GM19324 (cell line): ENCODE measurements around the gene PTPRT.
"Not testable (repeated sequence)": the region's sequence is repeated elsewhere in the genome, so short reads cannot be mapped to it uniquely, and the experiment has no call there.

Experiments used
- ATAC-seq: cut with Tn5 transposase; IDR thresholded peaks from one replicate; pipeline ENCODE4 v1.9.1; 2021; ENCODE audit warnings: mild to moderate bottlenecking, moderate library complexity; ENCODE audit not compliant: unreplicated experiment, low FRiP score

PTPRT gene

DNA sequence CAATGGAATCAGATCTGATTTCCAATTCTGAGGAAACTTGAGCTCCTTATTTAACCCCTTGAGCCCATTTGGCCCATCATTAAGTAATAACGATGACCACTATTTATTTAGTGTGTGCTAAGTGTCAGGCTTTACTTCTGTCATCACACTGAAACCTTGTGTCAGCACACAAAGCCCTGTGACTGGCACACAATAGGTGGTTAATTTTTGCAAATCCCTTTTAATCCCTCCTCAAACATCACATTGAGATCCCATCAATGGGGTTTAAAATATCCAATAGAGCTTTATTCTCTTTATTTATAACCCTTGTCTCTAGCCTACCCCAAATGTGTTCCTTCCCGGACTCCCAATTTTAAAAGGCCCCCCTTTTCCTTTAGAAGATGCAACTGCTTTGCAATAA is 914.7 kb downstream of the PTPRT start:
- no peak for ATAC-seq

DNA sequence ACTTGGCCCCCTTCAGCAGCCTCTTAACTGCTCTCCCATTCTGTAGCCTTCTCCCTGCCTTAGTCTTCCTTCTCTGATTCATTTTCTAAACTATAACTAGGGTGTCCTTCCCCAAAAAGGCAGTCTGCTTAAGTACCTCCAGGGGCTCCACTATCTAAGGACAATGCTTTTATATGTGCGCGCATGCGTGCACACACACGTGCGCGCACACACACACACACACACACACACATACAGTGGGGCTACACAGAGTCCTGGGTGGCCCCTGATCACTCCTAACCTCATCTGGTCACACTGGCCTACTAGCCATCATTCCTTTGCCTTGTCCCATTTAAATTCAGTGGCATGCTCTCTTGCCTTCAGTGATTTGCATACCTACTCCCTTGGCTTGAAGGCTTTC is 917.2 kb downstream of the PTPRT start:
- ATAC-seq, result no peak

DNA sequence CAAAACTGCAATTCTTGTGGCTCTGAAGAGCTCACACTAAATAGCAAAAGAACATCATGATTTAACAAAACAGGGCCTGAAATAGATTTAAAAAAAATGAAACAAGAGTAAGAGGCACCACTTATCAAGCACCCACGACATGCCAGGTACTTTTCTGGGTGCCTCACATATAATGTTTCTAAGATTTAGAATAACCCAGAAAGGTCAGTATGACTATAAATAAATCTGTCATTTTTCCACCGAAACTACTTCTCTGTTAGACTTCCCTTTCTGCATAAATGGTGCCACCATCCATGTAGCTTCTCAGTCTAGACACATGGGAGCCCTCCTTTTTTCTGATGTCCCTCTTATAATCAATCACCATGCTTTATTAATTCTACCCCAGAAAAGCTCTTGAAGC is 919.2 kb downstream of the PTPRT start:
- ATAC-seq, result no peak

DNA sequence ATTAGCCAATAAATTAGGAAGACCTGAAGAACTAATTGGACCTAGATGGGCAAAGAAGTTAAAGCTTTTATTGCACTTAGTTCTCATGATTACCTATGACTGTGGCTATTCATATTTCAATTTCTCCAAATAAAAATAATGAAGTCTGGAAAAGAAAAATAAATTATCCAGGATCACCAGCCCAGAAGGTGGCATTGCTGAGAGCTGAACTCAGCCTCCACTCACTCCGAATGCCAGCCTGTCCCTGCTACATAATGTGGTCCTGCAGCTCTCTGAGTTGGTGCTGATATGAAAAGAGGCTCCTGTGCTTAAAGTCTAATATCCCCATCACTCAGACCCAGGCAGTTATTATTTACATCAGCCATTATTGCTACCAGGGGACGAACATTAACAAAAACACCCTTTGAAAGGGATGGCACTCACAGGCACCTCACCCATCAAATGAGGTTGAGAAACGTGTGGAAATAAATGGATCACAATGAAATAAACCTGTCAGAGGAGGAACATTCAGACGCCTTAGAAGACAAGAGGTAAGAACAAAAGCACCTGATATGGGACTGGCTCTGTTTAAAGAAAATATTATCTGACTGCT is 921.8 kb downstream of the PTPRT start:
- no peak for ATAC-seq

DNA sequence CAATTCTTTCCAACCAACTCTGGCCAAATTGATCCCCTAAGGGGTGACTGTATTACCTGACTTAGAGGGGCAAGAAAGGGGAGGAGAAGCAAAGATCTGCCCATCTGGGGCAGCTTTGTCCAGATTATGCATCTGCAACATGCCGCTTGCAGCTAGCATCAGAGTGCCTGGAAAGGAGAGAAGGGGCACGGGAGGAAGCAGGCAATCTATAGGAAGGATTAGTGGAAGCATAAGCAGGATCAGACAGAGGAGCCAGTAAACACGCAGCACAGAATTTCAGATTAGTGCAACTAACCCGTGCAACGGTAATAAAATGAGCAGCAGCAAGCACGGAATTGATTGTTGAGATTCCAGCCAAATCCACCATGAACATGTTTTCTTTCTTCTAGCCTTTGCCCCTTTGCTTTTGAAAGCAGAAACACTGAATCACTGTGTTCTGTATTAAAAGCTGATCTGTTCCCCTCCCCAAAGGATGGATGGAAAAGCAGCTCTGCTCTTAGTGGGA is 927.9 kb downstream of the PTPRT start:
- no peak for ATAC-seq

DNA sequence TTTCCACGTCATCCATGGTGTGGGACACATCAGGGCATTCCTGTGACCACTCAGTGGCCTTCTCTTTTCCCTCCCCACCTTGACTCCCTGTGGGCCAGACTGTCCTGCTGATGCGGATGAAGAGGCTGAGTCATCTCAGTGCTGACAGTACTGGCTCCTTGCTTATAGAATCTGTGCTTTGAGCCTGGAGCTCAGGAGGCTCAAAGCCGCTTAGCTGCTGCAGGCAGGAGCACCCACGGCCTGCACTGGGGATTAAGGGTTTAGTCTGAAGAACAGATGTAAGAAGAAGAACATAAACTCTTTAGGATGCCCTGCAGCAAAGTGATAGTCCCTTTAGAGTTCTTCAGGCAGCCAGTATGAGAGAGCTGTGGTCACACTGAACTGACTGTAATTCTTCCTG is 929.5 kb downstream of the PTPRT start:
- no peak for ATAC-seq

DNA sequence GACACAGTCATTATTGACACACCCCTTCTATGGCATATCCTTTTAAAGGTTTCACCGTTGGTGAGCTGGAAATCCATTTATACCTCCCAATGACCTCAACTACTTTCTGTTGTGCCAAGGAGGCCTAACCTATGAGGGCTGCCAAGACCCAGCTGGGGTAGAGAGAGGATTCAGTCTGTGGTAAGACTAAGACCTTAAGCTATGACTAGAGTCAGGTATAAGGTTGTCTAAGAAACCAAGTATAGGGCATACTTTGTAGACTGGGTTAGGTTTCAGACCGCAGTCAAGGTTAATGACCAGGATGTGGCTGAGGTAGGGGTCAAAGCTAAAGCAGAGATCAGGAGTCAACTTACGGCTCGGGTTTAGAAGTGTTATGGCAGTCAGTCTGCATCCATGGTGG is 930.3 kb downstream of the PTPRT start:
- no peak for ATAC-seq

DNA sequence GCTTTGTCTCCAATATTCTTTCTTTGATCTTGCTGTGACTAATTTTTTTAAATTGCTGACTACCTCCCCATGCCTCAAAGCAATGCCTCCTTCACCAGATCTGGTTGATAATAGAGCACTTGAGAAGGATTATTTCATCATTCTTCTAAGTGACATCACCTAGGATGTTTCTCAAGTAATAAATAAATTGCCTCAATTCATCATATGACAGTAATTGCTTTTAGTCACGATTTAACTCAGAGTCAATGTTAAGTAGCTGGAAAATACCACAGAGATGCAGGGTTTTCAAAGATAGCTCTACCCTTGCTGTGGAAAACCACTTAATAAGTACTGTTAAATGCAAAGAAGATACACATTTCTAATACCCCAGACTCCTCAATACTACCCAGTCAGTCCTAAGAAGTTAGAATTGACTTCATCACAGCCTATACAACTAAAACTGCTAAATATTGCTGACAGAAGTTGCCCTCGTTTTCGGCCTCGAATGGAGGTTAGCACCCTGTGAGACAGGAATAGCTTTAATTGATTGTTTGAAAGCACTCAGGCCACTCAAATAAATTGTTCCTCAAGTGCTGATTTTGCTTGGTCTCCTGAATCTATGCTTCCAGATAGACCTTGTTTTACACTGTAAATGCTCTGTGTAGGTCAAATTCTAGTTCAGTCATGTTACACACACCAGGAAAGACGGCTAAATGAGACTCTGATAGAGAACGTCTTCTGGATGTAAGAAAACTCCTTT is 931.0 kb downstream of the PTPRT start:
- no peak for ATAC-seq

DNA sequence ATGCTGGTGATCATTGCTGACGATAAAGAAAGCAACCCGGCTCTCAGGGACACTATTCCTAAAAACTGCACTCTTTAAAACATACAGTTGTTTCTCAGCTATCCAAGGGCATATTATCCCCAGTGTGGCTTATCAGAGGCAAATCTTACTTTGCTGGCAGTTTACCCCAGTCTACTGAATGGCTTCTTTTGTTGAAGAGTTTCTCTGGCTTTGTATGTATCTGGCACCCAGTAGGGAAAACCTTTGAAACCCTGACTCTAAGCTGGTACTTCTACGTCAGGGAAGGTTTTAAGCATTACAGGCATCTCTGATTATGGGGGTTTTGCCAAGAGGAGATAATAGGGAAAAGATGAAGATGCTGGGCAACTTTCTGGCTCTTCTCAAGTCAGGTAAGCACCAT is 933.9 kb downstream of the PTPRT start:
- no peak for ATAC-seq

DNA sequence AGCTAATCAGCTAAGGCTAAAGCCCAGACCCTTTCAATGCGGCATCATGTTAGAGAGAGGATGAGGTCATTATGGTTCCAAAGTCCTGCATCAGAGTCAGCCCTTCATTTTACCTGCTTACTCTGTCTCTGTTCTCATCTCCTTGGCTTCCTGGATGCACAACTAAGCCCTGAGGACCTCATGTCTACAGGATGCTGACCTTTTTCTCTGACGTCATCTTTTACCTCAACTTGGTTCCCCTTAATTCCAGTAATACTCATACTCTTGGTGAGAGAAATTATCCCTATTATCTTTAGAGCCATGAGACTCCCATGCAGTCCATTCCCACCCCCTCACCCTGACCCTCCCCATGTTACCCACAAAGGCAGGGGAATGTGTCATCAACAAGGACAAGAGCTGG is 935.0 kb downstream of the PTPRT start:
- ATAC-seq, result no peak

DNA sequence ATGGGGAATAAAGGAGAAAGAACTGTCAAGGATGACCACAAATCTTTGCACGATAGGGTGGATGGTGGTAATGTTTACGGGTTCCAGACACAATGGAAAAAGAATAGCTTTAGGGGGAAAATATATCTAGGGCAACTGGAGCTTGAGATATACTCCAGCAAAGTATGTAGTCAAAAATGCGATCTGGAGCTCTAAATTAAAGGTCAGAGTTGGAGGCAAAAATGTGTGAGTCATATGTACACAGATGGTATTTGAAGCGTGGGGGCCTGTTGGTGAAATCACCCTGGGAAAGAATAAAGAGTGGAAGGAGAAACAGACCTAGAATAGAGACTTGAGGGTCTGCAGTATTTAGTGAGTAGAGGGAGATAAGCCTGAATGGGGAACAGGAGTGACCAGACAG is 937.6 kb downstream of the PTPRT start:
- no peak for ATAC-seq

DNA sequence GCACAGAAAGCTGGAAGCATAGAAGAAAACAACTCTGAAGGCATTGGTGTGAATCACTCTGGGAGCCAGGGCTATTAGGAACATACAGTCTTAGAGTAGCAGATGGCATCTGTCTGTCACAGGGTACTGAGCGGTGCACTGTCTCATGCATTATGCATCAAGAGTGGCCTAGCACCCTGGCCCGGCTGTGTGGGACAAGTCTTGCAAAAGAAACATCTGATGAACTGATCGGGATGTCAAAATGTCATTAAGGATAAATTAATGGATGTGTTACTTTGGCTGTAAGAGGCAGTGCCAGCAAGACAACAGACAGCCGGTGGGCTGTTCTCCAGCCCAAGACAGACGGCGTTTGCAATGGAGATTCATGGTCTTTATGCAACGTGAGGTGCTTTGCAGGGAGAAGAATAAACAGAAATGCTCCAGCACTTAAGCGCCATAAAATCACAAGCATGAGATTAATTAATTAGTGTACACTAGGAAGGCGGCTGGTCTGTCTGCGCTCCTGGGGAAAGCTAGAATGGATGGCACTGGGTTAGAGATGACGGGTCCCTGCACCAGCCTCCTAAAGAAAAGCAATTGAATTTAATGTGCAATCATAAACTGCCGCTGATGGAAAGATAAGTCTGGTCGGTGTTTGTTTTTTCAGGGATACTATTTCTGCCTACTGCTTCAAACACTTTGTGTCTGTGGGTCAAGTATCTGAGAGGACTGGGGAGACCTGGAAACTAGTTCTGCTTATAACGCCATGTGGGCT is 970.9 kb downstream of the PTPRT start:
- no peak for ATAC-seq

DNA sequence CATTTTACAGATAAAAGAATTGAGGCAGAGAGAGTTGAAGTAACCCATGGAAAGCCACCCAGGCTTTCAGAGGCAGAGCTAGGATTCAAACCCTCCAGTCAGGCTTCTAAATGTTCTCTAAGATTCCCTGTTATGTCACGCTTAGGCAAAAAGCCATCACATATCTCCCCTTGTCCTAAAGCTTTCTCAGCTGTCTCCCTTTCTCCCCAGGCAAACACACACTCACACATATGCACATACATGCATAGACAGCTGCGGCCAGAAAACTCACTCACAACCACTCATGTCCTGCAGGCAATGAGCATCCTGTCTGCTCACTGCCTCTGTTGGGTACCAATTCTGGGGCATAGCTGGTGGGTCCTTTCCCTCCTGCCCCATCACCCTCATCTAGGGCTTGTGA is 975.6 kb downstream of the PTPRT start:
- ATAC-seq, result no peak

DNA sequence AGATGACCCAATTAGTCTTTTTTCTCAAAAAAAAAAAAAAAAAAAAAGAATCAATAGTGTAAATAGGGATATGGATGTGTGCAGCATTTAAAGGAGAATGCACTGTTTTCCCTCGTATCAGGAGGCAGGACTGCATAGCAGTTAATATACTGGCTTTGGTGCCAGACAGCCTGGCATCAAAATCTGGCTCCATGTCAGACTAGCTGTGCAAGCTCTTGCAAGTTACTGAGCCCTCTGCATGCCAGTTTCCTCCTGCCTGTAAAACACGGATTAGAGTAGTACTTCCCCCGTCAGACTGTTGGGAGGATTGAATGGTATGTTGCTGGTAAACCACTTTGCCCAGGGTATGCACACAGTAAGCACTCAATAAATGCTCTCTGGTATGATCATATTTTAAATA is 977.3 kb downstream of the PTPRT start:
- ATAC-seq, result no peak

DNA sequence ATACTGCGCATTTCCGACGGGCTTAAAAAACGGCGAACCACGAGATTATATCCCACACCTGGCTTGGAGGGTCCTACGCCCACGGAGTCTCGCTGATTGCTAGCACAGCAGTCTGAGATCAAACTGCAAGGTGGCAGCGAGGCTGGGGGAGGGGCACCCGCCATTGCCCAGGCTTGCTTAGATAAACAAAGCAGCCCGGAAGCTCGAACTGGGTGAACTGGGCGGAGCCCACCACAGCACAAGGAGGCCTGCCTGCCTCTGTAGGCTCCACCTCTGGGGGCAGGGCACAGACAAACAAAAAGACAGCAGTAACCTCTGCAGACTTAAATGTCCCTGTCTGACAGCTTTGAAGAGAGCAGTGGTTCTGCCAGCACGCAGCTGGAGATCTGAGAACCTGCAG is 983.1 kb downstream of the PTPRT start:
- ATAC-seq, result not testable (repeated sequence)

DNA sequence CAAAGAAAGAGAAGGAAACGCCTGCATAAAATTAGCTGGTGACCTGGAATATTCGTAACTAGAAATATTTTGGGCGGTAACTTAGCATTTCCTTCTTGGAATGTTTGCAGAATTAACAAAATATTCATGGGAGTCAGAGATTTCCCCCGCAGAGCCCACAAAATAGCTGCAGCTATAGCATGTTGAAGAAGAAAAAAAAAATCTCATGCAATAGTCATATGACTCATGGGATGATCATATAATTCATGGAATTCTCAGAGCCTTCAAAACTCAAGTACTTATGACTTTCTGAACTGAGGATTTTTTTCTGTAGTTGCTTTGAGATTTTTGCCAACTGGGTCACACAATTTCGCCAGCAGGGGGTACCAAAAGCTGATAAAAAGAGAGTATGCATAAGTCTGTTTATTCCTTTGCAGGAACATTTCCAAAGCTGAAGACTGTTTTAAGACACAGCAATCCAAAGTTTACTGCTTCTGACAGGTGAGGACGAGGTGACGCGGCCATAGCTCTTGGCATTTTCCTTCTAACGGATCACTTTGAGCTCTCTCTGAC is 985.5 kb downstream of the PTPRT start:
- no peak for ATAC-seq

DNA sequence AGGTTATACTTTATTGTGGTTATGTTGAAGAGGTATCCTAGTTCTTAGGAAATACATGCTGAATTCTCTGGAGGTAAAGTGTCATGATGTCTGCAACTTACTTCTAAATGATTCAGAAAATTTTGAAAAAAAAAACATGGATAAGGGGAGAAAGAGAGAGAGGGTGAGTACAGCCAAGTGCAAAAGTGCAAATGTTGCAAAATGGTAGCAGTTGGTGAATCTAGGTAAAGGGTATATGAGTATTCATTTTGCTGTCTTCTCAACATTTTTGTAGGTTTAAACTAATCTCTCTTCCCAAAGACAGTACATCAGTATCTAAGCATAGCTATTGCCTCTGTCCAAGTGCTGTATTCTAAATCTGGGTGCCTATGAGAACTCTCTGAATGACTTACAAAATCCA is 992.1 kb downstream of the PTPRT start:
- no peak for ATAC-seq

DNA sequence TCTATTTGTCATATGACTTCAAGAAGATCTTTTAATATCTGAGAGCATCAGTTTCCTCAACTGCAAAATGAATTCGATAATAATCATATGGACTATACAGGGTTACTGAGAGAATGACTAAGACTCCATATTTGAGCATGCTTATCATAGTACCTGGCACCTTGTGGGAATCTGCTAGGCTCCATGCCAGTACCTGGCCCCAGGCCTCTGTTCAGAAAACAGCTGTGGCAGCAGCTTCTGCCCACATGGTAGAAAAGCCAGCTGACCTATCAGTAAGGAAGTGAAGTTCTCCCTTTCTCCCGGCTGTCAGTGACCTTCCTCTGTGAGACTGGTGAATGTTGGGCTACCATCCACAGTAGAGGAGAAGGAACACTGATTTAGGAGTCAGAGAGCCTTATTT is 996.6 kb downstream of the PTPRT start:
- no peak for ATAC-seq

DNA sequence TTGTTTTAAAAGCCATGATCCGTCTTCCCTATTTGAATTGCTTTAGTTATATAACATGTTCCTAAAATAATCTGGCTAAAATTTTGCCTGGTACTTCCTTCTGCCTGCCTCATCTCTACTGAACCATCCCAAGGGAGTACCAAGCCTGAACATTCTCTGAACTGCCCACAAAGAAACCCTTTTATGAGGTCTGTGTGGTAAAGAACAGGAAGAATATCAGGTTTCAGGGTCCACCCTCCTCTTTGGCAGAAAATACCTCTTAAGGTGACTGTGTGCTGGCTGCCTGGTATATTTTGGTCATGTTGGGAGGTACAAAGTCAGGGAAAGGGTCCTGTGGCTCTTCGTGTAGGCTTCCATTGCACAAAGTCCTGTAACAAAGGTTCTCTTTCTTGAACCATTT is 997.4 kb downstream of the PTPRT start:
- ATAC-seq, result no peak

DNA sequence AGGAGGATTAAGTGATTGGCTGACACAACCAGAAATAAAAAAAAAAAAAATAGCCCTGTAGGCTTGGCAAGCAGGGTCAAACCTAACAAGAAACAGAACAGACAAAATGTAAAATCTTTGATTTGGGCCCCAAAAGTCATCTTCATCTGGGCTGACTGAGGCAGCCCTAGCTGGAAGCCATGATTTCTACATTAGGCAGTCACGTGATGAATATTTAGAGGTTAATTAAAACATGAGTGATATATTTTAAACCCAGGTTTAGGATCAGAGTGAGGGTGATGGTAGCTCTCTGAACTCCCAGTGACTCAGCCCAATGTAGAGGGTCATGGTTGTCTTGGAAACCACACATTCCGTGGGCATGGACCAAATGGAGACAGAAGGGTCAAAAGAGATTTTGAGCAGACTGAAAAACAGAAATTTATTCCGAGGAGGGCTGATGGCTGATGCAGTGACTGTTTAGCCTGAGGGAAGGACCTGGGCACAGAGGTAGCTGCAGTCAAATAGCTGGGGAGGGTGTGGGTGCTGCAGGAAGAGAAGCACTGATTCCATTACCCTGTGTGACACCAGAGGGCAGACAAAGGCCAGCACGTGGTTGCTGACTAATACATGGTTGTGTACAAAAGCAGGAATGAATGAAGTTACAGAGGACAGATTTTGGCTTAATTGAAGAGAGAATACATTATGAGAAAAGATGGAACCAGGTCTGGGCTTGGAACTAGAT is 998.4 kb downstream of the PTPRT start:
- no peak for ATAC-seq

DNA sequence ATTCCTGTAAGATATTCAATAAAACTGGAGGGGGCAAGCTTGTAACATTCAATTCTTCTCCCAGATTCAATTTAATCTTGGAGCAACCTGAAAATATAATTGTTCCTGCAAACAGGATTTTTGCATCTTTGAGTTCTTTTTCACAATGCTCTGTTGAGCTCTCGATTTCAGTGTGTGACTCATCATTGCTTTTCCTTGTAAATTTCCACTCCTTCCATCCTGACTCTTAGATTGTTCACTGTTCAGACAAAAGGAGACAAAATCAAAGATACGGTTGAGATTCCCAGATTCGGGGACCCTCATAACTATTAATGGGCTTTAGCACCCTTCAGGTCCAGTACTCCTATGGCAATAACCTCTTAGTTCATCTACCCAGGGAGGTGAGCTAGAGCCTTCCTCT is 999.6 kb downstream of the PTPRT start:
- ATAC-seq, result no peak
